HT1080 (cell line): ENCODE data around the gene KRT5. TPM values are rescaled to one million over a fixed set of nuclear protein-coding genes. Genes with fewer than 3 reads are reported as not detected.
"Not testable (repeated sequence)": the region's sequence is repeated elsewhere in the genome, so short reads cannot be mapped to it uniquely, and the experiment has no call there.

ENCODE experiments used
- DNase-seq: peaks from one replicate; pipeline ENCODE4 v3.0.0-alpha.2; 2015; ENCODE audit warnings: low read depth
- total RNA-seq: library from RNA; depleted of rRNA; stranded (reverse); fragments of >200 nt; shearing (Covaris generic); gene quantifications from 2 replicates; pipeline ENCODE4 v1.2.3, GENCODE V29; 2014

Gene KRT5
- total RNA-seq, 1 experiment from 2014 or later = not detected

DNA sequence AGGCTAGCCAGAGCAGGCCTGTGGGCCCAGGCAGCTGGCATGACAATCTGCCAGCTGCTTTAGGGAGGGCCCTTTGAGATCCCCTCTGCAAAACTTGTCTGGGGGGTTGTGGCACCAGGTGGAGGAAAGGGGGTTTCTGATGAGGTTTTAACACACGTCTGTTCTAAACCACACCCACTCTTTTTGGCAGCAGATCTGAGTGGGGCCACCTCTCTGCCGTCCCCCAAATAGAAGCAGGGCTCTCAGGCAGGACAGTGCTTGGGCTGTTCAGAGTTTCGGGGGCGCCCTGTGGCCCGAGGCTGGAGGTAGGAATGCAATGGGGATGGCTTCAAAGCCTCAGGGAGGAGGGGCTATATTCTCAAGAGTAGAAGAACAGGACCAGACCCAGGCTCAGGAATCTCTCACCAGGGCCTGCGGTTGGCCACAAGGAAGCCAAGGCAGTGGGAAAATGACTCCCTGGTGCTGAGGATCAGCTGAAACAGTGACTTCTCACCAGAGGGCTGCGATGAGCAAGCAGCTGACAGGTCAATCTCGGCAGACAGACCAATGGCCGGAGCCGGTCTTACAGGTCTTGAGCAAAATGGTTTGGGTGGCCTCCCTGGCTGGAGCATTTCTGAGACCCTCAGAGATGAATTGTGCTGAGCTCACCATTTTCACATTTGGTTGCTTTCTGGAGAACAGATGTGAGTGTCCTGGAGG lies 1.5 kb upstream of the KRT5 start:
- peak; percentile 60 for DNase-seq

DNA sequence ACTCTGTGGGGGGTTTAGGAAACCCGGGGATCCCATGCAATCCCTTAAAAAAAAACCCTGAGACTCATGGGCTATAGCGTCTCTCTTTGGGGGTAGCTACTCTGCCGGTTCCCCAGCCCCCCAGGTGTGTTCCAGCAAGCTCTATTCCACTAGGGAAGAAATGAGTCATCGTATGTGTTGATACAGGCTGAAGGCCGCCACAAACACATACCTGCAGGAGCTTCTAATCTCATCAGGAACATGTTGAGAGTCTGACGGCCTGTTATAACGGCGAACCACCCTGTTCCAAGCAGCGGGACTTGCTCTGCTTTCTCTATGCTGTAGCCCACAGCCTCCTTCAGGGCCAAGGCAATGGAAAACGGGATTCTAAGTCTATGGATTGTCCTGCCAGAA lies 977 bp upstream of the KRT5 start:
- no peak for DNase-seq

DNA sequence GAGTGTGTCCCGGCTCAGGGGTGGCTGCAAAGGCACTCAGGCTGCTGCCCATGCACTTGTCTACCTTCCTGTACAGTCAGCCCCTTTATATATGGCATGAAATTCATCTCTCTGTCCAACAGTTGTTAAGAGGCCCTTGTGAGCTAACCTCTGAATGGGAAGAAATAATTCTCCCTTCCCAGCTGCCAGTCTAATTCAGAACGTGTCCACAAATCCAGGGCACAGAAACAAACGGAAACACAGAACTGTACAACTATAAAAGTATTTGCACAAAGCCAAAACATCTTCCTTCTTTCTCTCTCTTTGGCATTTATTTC lies 849 bp downstream of the KRT5 start:
- no peak for DNase-seq

DNA sequence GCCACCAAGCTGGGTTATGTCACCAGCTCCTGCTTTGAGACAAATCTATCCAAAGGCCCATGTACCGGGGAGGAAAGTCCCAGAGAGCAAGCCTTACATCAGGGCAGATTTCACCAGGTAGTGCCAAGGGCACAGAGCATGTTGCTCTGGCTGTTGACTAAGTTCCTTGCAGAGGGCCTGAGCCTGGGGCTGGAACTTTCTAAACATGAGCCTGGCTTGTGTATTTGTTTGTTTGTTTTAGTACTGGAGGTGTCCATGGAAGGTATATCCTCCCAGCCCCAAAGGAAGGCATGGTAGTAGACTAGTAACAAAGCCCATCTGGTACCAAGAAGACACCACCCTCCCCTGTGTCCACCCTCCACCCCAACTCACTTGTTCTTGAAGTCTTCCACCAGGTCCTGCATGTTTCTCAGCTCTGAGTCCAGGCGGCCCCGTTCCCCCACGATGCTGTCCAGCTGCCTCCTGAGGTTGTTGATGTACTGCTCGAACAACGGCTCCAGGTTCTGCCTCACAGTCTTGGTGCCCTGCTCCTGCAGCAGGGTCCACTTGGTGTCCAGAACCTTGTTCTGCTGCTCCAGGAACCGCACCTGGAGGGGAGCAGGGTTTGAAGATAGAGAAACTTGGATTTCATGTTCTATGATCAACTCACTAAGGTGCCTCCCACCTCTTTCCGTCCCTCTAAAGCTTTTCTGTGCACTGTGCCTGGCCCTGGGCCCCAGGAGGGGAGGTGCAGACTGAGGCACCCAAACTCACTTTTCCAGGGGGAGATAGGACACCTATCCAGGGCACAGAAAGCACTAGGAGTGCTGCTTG lies 1.4 kb downstream of the KRT5 start:
- DNase-seq = no peak

DNA sequence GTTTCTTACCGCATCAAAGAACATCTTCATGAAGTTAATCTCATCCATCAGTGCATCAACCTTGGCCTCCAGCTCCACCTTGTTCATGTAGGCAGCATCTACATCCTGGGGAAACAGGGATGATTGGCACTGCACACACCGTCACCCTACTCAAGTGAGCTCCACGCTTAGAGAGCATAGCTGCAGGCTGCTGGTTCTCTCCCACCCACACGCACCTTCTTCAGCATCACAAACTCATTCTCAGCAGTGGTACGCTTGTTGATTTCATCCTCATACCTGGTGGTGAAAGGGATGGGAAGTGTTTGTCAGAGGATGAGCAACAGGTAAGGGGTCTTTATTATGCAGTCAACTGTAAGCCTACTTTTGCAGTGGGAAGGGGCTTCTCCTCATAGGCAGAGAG lies 2.3 kb downstream of the KRT5 start:
- DNase-seq = no peak

DNA sequence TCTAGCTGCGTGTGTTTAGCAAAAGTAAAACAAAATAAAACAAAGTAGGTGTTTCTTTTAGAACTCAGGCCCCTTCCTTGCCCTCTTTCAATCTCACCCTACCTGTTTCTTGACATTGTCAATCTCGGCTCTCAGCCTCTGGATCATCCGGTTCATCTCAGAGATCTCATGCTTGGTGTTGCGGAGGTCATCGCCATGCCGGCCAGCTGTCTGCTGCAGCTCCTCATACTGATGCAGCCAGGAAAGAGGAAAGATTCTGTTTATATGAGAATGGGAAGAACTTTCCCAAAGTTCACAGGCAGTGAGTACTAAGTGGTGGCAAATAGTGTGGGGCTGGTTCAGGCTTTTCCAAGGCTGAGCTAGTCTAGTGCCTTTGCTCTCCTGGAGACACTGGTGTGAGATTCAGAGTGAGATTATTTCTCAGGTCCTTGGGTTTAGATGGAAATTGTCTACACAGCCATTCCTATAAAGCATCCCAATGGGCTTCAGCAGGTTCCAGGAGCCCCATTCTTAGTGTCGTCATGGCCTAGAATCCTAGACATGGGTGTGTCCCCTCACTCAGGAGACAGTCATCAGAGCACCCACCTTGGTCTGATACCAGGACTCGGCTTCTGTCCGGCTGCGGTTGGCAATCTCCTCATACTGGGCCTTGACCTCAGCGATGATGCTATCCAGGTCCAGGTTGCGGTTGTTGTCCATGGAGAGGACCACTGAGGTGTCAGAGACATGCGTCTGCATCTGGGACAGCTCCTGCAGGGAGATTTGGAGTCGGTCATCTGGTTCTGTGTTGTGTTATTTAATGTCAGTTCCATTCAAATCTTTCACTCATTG lies 3.0 kb downstream of the KRT5 start:
- DNase-seq = no peak

DNA sequence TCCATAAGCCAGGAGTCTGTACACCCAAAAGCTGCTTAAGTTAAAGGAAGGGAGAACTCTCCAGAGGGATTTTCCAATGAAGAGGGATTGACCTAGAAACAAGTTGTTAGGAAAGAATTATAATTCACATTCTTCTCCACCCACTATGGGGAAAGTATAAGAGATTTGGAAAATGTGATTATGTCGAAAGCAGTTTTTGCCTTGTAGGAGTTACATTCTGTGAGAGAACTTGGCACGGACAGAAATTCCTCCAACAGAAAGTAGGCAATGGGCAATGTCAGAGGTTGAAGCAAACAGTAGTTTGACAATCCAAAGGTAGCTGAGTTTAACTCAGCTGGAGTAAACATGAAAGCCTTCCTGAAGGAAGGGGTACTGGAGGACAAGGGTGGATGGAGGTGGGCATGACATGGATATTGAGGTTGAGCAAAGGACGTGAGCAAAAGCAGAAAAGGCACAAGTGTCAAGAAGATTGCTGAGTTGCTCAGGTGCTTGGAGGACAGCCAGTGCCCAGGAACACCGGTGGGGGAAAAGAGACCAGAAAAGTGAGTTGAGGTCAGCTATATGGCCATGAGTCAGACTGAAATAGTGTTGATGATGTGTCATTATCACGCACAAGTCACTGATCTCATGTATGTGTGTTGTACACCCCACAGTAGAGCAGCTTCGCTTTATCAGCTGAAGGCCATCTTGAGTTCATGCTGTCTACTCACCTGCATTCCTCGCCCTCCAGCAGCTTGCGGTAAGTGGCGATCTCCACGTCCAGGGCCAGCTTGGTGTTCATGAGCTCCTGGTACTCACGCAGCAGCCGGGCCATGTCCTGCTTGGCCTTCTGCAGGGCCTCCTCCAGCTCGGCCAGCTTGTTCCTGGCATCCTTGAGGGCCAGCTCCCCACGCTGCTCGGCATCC lies 4.0 kb downstream of the KRT5 start:
- DNase-seq = no peak

DNA sequence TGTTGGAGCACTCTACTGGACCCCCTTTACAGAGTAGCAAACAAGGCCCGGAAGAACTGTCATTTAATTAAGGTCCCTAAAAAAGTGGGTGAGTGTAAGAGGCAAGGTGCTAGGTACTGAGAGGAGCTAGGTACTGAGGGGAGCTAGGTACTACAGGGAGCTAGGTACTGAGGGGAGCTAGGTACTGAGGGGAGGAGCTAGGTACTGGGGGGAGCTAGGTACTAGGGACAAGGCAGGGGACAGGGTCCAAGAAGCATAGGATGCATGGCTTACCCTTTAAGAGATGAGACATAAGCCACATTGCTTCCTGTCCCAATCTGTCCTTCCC lies 4.9 kb downstream of the KRT5 start:
- no peak for DNase-seq

DNA sequence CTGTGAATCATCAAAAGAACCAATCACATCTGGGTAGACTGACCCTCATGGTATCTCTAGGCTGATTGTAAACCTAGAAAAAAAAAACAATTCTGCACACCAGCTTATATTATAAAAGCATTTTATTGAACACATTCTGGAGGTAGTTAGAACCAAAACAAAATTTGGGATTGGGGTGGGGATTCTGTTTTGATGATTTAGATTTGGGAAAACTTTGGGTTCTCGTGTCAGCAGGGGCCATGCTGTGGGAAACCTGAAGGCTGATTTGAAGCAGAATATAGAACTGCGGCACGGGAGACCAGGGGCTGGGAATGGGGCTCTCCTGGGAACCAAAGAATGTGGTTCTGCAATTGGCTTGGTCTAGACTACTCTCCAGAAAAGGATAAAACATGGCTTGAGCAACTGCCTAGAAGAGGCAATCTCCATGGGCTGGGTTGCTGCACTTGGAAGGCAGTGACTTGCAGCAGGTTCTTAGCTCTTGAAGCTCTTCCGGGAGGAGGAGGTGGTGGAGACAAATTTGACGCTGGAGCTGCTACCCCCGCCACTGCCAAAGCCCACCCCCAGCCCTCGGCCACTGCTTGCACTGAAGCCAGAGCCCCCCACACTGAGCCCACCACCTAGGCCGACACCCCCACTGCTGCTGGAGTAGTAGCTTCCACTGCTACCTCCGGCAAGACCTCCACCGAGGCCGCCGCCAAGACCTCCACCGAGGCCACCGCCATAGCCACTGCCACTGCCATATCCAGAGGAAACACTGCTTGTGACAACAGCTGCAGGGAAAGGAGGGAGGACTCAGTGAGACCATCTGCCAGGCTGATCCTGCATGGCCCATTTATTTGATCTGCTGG lies 5.5 kb downstream of the KRT5 start:
- DNase-seq = no peak

DNA sequence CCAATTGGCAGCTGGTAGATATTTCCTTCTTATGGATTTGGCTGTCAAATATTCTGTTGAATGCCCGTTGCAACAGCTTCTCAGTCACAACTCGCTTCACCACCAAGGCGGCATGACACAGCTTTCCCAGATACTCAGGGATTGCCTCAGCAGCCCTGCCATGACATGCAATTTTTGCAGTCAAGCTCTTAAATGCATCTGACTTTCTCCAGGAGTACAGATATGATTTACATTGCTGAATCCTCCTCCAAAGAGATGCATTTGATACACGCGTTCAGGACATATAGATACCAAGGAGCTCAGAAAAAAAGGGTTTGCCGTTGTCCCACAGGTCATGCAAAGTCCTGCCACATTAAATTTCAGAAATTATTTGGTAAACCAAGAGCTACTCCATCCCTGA lies 6.5 kb downstream of the KRT5 start:
- no peak for DNase-seq

DNA sequence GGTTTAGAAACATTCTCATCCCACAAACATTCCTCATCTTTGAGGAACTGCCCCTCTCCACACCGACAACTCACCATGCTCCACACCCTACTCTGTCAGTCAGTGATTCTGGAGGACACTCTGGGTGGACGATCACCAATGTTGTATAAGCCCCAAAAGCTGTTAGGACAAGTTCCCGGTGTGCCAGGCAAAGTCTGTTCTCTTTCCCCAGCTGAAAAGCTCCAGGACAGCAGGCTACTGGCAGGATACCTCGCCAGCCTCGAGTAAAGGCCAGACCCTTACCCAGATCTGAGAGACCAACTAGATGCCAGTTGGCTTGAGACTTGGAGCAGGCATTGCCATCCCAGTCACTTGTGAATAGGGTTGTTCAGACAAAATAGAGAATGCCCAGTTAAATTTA lies 12.0 kb downstream of the KRT5 start:
- no peak for DNase-seq

DNA sequence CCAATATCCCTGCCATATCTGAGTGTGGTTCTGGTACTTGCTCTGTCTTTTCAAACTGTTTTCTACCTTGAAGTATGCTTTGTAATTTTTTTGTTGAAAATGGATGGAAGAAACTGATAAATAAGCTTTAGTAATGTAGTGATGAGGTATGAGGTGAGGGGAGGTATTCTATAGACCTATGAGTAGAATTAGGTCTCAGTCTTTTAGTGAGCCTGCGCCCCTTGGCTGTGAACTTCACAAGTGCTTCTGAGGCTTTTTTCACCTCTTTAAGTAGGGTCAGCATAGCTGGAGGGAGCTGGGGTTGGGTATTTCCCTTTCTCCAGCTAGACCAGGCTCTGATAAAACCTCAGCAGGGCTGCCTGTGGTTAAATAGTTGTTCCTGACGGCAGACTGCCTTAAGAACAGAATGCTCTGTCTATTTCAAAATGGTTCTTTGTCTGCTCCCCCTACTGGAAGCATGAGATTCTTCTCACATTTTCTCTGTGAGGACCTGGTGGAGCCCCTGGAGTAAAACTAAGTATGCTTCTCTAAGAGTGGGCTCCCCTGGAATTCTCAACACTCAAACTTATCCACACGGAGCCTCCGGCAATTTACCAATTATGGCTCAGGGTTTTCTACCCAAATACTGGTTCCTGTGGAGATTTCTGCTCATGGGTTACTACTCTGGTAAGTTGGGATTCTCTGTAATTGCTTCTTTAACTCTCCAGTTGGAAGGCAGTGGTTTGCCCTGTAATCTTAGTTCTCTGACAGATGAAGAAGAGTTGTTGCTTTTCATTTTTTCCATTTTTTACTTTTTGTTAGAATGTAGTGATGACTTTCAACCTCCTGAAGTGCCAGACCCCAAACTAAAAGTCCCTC lies 13.1 kb downstream of the KRT5 start:
- peak; percentile 46 for DNase-seq

DNA sequence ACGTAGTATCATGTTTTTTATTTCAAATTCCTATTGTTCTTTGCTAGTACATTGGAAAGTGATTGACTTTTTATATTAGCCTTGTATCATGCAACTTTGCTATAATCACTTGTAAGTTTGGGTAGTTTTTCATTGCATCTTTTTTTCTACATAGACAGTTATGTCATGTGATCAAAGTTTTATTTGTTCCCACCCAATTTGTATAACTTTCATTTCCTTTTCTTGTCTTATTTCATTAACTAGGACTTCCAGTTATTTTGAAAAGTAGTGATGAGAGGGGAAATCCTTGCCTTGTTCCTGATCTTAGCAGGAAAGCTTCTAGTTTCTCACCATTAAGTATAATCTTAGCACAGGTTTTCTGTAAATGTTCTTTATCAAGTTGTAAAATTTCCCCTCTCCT lies 17.3 kb downstream of the KRT5 start:
- no peak for DNase-seq

DNA sequence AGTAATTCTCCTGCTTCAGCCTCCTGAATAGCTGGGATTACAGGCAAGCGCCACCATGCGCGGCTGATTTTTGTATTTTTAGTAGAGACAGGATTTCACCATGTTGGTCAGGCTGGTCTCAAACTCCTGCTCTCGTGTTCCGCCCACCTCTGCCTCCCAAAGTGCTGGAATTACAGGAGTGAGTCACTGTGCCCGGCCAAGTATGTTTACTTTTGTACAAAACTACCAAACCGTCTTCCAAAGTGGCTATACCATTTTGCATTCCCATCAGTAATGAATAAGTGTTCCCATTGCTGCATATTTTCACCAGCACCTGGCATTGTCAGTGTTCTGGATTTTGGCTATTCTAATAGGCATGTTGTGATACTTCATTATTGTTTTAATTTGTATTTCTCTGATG lies 18.7 kb downstream of the KRT5 start:
- DNase-seq = no peak

DNA sequence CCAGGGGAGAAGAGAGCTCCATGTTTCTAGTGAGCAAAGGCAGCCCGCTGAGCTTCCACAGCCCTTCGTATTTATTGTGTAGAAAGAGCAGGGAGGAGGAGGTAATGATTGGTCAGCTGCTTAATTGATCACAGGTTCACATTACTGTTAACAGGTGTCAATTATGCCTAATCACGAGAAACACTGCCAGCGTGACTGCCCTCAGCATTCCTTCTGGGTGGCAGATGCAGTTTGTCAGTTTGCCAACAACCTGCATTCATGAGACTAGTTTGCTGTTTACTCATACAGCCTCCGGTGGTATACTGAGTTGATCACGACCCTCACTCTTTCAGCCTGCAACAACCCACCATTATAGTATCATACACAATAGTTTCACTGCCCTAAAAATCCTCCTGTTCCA lies 19.6 kb downstream of the KRT5 start:
- DNase-seq = not testable (repeated sequence)

DNA sequence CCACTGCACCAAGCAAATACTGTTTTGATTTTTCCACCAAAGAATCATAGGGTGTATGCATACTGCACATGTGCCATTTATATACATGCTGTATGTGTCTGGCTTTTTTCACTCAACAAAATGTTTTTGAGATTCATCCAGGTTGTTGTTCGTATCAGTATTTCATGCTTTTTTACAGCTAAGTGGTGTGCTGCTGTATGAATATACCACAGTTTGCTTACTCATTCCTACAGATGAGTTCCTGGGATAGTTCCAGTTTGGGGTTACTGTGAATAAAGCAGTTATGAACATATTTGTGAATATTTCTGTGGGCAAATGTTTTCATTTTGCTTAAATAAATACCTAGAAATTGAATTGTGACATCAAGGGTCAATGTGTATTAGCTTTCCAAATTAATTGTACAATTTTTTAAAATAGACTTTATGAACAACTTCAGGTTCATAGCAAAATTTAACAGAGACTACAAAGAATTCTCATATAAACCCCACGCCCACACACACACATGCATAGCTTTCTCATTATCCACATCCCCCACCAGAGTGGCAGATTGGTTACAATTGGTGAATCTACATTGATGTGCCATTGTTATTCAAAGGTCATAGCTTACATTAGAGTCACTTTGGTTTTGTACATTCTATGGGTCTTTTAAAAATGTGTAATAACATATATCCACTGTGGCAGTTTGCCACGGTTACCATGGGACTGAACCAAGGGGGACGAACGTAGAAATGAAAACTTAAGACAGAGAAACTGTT lies 20.2 kb downstream of the KRT5 start:
- no peak for DNase-seq

DNA sequence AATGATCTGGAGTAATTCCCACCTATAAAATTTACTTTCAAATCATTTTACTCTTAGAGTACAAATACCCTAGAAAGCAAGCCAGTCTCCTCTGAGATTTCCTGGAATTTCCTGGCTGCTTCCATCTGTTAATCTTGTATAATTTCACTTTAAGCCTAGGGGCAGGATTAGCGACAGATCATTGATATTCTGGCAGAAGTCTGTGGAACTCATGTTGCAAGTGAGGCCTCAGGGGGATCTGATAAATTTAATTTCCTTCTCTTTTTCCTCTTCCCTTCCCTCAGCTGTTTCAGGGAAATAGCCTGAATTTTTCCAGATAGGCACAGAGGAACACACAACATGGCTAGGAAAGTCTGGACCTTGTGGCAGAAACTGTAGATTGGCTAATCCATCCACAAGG lies 21.2 kb downstream of the KRT5 start:
- no peak for DNase-seq

DNA sequence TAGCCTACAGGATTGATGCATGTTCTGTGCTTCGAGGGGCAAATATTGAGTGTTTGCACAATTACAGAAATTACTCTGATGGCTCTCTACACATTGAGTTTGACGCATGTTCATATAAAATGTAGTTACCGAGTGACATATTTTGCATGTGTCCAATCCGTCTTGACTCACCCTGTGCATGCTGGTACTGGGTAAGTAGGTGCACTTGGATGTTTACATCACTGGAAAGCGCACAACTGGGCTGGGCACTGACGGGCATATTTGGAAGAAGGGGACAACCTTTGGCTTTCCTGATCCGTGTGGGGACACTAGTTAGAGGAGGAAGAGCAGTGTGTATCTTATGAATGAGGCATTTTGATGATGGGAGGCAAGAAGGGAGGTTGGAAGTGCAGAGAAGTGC lies 22.2 kb downstream of the KRT5 start:
- DNase-seq = no peak

DNA sequence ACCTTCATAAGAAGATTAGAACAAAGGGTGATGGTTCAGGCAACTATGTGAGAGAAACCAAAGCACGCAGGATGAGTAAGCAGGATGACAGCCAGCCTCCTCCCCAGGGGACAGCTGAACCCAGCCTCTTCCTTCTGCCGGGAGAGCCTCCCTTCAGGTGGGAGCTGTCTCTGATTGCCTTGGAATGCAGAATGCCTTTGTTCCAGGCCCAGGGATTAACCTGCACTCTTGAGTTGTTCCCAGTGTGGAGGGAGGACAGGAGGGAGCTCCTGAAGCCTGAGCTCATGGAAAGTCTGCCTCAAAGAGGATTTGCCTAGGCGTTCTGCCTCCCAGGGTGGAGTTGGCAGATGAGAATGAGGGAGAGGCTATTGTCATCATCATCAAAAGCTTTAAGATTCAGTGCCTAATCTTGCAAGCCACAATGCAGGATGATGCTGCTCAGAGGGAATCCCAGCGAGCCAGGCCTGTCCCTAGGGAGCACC lies 23.6 kb downstream of the KRT5 start:
- peak; percentile 76 for DNase-seq
